Mucosa of gallbladder (tissue), 1 donor: ENCODE measurements around the gene TSHB. TPM values are rescaled to one million over a fixed set of nuclear protein-coding genes. Genes with fewer than 3 reads are reported as not detected.
A peak's percentile ranks its signal among the peaks of the same experiment; 100 is the strongest.

Experiments
- DNase-seq: peaks from one replicate; pipeline ENCODE4 v3.0.0-alpha.2; 2020; ENCODE audit warnings: low spot score
- total RNA-seq: library from RNA; stranded (reverse); gene quantifications from one replicate; pipeline ENCODE4 v1.2.1, GENCODE V29; 2021
- donor health status: DM: no; HTN: no; CAD: no.

Gene TSHB
- total RNA-seq, 1 donor from 2014 or later = not detected

DNA sequence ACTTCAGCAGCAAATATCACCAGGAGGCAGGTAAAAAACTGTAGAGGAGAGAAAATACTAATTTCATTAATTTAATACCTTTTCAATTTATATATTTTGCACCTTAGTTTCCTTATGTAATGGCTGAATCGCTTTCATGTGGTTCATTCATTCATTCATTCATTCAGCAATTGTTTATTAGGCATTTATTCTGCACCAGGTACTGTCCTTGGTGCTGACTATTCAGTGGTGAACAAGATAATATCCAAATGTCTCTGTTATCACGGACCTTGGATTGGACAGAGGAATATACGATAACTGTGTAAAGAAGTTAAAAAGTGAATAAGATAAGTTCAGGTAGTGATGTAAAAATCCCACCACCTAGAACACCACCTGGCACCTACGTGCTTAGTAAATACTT, 30.9 kb downstream of the TSHB start:
- DNase-seq = no peak

DNA sequence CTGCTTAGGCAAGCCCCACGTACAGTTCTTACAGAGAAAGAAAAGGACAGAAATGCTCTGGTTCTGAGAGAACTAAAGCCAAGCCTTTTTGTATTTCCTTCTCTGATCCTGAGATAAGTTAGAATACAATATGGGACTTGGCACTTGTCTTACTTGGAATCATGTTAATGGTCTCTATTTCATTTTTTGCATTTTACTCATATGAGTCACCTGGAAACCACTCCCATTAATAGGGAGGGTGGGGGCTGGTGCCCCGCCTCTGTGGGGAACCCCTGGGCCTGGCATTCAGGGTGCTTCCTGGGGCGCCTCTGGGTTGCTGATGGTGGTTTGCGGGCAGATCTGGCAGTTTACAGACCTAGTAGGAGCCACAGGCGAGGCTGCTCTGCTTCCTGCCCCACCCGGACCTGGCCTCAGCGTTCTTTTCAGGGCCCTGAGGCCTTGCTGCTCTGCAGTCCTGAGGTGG, 32.9 kb downstream of the TSHB start:
- peak; percentile 62 for DNase-seq

DNA sequence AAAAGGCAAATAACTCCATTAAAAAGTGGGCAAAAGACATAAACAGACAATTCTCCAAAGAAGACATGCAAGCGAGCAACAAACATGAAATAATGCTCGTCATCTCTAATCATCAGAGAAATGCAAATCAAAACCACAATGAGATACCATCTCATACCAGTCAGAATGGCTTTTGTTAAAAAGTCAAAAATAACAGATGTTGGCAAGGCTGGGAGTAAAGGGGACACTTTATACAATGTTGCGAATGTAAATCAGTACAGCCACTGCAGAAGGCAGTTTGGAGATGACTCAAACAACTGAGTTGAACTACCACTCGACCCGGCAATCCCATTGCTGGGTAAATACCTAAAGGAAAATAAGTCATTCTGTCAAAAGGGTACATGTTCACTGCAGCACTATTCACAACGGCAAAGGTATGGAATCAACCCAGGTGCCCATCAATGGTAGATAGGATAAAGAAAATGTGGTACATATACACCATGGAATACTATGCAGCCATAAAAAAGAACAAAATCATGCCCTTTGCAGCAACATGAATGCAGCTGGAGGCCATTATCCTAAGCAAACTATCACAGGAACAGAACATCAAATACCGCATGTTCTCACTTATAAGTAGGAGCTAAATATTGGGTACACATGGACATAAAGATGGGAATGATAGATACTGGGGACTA, 33.7 kb downstream of the TSHB start:
- no peak for DNase-seq

DNA sequence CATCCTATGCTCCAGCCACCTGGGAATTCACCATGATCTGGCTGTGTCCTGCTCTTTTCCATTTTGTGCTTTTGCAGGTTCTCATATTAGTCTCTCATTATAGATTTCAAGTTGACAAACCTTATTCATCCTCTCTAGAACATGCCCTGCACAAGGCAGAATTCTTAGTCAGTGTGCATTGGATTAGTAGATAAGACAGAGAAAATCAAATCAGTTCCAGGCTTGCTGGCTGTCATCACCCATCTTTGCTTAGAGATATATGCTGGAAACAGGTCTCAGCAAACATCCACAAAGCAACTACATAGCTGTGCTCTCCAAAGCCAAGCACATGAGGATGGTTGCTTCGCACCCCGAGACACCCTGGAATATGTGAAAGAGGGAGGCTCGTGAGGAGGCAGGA, 34.8 kb downstream of the TSHB start:
- DNase-seq = no peak

DNA sequence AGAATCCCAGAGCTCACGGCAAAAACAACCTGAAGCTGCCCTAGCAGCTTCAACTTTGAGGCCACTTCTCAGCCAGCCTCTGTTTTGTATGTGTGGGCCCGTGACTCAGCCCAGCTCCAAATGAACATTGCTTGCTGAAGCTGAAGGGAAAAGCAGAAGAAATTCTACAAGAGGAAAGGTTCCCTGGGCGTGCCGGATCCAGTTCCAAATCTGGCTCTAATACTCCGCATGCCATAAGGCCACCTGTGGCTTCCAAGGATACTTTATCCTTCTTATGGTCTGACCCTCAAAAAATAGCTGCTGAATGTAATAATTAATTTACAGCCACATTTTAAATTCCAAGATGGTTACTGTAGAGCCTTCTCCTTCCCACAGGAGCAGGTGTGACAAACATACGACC, 35.4 kb downstream of the TSHB start:
- no peak for DNase-seq

DNA sequence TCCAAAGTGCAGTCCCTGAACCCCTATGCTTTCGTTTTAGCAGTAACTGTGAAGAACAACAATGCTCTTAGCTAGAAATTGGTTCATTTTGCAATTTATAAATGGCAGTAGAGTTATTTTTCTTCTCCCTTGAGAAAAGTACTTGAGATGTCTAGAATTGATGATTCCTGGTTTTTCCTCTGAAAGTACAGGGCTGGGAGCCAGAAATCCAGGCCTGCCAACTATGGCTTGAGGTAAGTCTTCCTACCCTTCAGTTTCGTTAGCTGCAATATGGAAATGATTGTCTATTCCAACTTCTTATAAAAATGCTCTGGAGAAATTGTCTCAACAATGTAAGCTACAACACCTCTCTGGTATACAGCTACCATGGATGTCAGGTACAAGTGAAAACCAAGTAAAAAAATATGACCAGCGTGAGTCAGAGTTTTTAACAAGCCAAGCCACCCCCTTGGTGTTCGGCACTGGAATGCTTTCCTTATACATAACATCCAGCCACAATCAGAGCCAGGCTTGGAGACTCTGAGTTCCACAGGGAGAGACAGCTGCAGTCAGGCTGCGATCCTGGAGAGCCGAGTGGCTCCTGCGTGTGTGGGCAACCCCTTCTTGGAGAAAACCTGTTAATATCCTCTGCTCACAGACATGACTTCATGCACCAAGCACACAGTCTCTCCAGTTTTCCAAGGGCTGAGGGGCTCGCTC, 37.7 kb downstream of the TSHB start:
- no peak for DNase-seq

DNA sequence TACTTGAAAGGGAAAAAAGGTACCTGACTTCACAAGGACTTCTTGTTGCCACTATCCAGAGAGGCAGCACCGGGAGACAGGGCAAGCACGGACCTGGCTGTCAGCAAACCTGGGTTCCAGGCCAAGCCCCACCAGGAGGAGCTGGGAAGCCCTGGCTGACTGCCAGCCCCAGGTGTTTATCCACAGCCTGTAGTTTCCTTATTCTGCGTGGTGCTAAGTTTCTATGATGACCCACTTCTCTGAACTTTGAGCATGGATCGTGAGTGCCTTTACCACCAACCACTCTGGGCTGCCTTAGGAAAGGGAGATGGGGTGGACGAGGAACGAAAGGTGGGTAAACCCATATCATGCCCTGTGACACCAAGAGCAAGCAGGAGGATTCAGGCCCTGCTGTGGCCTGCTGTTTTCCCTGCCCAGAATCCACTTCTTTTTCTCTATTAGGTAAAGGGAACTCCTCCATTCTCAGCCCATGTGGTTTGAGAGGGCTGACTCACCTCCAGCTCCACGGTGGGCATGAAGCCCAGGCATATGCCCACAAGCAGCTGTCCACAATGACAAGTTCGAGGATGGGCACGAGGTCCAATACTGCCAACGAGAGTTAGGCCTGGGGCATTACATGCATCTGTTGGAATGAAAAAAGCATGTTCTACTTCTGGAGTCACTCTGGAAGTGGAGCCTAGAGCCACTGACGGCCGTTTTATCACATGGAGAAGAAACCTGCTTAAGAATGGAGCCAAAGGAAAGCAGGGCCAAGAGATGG, 39.4 kb downstream of the TSHB start:
- DNase-seq = no peak

DNA sequence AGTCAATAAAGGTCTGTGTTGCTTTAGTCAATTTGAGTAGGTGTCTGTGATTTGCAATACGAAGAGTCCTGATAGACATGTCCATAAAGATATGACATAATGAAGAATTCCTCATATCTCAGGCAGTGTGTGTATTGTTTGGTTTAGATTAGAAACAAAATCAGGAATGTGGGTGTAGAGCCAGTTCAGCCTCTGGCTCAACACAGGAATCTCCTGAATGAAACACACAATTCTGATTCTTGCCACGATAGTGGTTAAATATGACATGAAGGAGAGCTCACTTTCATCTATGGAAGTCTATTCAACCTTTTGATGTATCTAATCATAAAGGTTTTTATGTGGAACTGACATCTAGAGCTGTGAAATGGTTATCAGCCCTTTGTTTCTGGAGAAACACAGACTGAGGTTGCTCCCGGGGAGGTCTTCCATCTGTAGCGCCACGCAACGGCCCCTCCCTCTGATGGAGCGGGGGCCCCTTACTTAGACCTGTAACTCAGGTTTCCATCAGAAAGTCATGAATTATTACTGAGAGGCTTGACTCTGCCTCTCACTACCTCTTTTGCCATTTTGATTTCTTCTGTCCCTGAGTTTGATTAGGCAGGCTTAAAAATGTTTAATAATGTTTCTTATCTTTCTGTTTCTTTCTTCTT, 40.2 kb downstream of the TSHB start:
- DNase-seq = no peak

DNA sequence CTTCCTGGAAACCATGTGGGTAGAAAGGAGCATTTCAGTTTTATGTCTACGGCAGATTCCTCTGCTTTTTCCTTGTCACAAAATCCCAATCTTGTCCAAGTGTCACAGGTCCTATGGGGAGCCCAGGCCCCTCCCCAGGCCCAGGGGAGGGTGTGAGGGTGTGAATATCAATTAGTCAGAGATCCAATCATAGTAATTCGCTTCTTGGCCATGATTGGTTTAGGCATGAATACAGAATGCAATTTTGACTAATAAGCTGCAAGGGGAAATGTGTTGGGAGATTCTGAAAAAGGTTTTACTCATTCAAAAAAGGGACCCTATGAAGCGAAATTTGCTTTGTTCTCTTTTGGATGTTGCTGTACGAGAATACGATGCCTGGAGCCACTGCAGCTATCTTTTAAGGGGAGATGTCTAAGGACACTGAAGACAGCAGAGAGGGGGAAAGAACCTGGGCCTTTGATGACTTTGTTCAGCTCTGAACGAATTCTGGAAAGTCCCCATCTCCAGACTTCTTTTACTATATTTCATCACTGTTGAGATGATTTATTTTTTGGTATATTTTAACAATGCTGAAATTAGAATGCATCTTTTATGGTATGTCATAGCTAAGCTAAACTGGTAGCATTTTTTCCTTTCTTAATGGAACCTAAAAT, 41.5 kb downstream of the TSHB start:
- no peak for DNase-seq

DNA sequence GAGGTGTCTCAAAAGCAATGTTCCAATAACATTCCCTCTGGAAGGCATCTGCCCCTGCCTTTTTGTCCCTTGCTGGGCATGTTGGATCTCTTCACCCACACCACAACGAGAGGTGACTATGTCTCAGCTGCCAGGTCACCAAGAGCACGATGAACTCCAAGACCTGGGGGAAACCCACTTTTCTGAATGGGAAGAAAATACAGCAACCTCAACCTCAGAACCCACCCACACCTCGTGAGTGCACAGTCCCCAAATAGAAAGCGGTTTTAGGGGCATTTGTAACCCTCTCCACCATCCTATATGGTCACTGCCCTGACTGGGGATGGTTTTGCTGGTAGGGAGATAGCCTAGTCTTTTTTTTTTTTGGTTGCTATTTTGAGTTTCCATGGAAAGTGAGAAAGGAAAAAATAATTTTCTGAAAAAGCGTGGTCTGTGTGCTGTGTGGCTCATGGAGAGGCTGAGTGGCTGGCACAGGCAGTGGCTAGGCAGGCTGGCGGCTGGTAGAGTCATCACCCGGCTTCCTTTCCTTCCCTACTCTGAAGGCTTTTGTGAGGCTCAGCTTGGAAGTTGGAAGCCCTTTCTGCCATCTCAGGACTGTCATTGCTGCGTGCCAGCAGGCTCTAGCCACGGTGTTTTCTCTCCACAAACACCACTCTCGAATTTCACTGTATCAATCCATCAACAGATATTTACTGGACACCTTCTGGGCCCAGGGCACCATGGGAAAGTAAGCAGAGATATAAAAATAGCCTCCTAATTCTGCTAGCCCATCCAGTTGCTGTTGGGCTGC, 43.9 kb downstream of the TSHB start:
- no peak for DNase-seq

DNA sequence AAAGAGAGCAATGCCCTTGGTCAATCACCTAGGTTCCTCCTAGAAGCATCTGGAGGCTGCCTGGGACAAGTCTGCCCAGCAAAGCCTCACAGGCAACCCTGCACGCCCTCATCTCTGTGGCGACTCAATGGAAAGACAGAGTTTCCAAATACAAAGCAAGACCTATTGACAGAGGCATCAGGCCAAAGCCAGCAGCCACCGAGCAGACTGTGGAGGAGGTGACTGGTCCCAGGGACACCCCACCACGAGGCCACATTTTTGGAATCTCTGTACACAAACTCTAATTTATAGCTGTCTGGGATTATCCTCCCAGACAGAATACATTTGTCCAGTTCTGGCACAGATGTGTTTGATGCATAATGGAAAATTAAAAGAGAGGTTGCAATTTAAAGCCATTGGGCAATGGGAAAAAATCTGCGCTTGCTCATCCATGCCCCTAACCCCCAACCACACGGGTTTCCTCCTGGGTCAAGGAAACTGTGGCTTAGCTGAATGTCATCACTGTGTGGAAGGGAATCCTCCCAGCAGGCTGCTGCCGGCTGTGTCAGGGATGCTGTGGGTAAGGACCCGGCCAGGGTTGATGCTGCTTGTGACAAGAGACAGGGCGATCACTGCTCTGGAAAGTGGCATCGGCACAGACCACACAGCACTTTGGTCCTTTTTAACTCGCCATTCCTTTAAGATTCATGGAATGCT, 45.4 kb downstream of the TSHB start:
- DNase-seq = no peak

DNA sequence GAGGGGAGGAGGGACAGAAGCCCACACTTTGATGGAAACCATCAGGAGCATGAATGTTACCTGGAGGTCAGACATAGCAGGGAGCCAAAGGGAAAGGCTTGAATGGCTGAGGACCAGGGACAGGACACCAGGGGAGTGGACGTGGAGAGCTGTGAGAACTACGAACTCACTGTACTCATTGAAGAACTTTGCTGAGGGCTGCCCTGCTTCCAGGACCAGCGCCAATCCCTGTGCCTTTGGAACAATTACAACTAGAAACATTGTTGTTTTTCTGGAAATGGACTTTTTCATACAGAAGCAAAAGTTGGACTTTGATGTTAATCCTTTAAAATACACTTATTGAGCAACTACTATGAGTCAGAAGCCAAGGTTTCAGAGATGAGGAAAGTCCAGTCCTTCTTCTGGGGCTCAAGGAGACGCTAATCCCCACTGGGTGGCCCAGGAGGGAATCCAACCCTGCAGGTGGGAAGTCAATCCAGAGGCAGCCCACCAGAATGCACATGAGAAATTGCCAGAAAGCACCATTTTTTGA, 46.8 kb downstream of the TSHB start:
- no peak for DNase-seq

DNA sequence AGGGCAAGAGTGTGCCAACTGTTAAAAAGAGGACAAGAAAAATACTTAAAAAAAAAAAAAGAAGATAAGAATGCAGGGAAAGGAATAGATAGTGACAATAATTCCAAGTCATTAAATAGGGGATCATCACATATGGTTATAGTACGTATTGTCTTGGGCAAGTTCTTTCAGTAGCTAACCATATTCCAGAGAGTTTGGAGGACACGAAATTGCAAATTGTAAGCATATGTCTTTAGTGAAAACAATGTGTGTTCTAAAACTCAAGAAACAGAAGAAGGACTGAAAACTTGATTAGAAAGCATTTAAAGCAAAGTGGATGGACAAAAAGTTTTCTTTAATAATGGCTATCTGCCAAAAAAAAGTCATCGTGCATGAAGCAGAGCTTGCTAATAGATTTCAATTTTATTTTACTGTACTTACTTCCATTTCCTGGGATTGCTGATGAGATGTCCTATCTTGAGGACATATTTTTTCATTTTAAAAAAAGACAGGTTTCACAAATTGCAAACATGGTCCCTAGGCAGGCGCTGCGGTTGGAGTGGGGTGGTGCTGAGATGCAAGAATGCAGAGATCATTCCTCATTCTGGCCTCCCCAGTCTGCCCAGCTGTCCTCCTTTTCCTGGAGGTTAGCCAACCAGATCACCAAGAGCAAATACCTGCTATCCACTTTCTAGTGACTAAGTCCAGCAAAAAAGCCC, 47.8 kb downstream of the TSHB start:
- no peak for DNase-seq

DNA sequence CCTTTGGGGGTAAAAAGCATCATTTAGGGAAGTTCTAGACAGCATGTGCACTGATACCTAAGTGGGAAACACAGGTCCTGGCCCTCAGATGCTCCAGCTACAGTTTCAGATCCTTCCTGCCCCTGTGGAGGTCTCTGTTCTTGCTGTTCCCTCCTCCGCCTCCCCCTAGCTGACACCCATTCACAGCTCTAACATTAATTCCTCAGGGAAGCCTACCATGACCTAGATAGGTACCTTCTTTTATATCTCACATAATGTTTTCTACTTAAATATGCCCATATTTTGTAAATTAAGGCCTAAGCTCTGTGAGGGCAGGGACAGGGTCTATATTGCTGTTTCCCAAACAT, 48.3 kb downstream of the TSHB start:
- no peak for DNase-seq

DNA sequence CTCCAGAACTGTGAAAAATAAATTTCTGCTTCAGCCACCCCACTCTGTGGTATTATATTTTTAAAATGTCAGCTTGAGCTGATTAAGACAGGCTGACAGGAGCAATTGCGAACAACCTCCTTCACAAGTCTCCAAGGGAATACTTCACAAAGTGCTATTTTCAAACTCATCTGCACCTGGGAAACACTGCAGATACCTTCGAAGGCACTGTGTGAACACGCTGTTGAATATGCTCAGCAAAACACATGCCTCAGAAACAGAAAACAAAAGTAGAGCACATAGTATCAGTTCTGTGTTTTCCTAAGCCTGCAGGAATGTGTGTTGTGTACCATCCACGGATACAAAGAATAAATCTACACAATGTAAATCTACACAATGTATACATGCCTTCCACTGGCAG, 49.1 kb downstream of the TSHB start:
- DNase-seq = no peak

DNA sequence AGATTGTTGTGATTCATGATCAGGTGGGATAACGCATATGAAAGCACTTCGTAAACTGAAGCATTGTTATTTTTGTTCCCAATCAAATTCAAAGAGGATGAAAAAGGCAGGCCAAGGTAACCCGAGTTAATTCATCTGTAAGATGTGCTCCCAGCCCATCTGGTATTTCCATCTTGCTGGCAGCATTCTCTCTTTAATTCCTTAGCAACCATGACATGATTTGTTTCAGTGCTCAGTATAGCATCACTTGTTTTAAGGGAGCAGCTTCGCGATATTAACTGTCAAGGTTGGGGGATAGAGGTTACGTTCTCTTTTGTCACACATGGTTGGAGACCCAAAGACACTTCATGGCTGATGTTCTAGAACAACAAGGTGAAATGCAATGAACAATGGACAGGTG, 53.3 kb downstream of the TSHB start:
- no peak for DNase-seq
